Activated CD8-positive, alpha-beta memory T cell treated with anti-CD3 and anti-CD28 coated beads for 24 hours (primary cell): ENCODE measurements around the gene TLE7.

Experiments used
- DNase-seq: peaks from one replicate; pipeline ENCODE4 v3.0.0-alpha.2; 2020

TLE7 gene

DNA sequence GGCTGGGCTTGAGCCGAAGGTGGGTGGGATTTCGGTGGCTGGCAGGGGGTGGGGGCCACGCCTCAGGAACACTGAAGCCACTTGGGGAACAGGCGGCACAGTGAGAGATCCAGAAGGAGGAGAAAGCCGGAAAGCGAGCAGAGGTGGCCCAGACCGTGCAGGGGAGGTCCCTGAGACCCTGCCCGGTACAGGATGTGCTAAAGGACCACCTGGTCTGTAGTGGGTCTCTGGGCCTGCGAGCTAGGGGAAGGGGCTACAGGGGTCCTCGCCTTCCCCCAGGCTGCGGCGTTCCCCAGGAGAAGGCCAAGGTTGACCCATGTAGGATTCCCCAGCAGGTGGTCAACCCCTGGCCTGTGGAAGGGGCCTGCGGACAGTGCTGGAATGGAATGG, at the start of gene TLE7:
TSS of gene TLE7 (minus strand) at position 4 of the 390 bp plus-strand sequence. CDS start 8,730 bp downstream, outside the sequence.
- DNase-seq = no peak

DNA sequence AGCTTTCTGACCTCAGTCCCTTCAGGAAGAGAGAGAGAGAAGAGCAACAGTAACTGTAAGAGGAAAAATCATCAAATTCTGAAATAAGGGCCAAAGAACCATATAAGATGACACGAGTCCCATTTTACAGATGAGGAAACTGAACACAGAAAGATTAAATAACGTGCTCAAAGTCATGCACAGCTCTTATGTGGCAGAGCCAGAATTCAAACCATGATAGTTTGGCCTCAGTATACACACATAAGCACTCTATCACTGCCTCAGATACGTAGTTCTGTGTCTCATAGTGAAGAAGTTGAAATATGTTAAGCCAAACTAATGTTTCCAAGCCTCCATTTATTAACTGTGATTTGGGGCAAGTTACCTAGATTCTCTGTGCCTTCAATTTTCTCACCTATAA, 49.2 kb upstream of the TLE7 start:
- no peak for DNase-seq

DNA sequence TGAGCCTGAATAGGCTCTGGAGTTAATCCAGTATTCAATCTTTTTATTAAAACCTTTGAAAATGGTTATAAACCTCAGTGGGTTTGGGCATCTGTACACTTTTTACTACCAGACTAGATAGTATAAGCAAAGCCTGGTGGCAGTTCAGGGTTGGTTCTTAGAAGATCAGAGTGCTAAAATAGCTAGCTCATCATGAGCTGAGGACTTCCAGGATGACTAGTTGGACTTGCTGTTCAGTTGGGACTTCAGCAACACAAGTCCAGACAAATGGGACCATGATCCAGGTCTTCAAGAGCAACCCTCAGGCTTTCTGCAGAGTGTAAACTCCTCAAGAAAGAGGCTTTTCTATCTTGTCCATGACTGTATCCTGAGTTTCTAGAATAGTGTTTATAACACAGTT, 48.5 kb upstream of the TLE7 start:
- DNase-seq = no peak

DNA sequence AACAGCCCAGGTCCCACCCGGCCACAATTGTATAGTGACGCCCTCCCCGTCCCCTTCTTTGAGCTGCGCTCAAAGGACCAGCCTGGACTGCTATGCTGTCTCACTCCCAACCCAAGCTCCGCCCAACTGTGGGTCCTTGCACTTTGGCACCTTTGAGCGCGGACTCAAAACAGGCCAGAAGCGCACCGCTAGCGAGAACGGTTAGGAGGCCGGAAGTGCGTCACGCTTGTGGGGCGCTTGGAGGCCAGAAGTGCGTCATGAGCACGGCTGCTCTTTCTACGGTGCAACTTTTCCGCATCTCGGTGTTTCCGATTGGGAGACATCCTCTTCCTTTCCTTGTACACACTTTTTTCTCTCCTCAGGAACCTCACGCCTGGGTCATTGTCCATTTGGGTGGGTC, 47.3 kb upstream of the TLE7 start, which contains the start of gene ZNF19:
TSS of gene ZNF19 (minus strand) at position 203 of the 400 bp plus-strand sequence. CDS start 7,210 bp downstream, outside the sequence.
- DNase-seq = no peak

DNA sequence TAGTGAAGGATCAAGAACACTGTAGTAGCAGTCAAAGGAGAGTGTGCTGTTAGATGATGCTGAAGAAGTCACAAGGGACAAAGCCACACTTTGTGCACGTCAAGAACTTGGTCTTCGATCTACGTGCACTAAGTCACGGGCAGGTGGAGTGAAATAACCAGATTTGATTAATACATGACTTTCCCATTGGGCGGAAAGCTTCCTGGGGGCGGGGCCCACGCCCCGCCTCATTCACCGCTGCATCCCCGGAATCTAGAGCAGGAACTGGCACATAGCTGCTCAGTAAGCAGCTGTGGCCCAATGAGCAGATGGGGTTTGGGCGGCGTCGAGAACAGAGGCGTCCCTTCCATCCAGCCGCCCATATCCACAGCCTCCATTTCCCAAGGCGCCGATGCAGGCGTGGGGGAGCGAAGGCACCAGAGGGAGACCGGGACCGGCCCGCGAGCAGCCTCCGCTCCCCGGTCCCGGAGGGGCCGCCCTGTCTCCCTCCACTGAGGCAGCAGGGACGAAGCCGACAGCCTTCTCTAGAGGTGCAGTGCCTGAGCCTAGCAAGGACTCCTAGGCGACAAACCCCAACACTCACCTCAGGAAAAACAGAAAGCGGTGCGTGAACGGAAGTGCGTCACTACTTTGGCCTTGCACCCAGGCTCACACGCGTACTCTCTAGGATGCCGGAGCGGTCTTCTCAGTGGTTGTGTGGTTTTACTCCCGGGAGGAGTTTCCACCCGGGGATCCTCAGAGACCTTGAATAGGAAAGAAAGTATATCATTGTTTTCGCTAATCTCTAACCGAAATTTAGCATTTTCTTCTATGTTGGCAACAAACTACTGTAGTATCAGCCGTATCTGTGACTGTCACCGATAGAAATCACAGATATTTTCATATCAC, 42.4 kb upstream of the TLE7 start:
- DNase-seq = peak; percentile 87

DNA sequence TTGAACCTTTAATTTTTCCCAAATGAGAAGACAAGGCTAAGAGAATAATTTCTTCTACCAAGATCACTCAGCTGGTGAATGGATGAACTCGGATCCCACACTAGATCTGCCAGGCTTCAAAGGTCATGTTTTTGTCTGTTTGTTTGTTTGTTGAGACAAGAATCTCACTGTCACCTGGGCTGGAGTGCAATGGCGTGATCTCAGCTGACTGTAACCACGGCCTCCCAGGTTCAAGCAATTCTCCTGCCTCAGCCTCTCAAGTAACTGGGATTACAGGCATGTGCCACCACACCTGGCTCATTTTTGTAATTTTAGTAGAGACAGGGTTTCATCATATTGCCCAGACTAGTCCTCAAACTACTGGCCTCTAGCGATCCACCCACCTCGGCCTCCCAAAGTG, 40.7 kb upstream of the TLE7 start:
- DNase-seq = no peak

DNA sequence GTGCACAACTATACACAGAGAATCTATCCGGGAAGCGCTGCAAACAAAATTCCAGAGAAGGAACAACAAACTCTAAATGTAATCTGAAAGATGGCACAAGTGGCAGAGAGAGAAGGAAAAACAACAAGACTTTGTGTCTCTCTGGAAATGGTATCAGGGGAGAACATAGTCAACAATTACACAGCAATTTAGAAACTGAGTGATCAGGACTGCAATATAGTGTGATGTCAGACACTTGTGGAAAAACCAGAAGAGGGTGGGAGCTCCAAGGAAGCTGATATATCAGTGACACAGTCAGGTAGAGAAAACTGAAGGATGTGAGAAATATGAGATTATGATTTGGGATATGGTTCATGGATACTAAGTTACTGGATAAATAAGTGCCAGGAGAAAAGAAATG, 39.1 kb upstream of the TLE7 start:
- no peak for DNase-seq

DNA sequence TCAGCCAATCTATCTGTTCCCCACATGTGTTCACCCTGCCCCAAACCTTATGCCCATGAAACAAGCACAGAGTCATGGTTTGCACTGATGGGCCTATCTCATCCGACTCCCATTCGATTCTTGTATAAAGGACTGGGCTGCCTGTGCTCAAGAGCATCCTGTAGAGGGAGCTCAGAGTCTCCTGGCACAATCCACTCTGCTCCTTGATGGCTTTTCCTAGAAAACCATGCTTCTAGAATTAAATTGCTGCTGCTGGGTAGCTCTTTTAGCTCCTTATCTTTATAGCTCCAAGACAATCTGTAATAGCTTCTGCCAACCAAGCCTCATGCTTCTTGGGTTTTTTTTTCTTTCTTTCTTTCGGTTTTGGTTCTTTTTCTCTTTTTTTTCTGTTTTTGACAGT, 37.6 kb upstream of the TLE7 start:
- DNase-seq = no peak

DNA sequence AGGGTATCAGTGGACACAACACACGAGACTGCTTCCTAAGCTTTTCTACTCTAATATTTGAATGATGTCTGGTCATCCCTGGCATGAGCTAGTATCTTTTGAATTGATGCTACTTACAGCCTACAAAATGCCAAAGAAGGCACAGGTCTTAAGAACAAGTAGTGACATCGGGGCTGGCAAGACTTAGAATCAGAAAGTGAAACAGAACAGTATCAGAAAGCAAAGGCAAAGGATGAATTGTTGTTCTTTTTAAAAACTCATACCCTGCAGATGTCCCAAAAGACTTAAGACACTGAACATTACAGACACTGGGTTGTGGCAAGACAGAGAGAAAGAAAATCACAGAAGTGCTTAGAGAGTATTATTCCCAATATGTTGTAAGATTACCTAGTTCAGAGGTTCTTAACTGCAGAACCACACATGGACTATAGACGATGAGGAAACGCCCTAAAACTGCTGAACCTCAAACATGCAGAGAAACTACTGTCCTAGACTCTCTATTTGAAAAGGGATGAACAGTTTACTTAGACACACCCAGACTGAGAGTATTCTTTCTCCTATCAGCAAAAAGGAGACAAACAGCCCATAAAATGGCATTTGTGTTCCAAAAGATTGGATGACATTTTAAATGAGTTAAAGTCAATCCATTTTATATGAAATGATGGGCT, 34.7 kb upstream of the TLE7 start:
- DNase-seq = no peak

DNA sequence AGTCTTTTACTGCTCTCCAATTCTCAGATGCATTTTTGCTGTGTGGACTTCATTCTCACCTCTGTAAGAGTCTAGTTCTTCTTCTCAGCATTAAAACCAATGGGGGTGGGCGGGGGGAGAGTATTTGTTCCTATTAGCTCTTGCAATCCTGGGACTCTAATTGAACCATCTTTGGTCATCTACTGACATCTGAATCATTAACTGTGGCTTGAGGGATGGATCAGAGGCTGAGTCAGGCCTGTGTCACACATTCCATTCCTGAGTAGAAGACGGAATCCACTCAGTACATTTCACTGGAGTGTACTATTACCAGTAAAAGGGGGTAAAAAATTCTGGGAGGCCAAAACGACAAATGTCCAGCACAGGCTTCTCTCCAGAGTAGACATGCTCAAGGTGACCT, 33.0 kb upstream of the TLE7 start:
- no peak for DNase-seq

DNA sequence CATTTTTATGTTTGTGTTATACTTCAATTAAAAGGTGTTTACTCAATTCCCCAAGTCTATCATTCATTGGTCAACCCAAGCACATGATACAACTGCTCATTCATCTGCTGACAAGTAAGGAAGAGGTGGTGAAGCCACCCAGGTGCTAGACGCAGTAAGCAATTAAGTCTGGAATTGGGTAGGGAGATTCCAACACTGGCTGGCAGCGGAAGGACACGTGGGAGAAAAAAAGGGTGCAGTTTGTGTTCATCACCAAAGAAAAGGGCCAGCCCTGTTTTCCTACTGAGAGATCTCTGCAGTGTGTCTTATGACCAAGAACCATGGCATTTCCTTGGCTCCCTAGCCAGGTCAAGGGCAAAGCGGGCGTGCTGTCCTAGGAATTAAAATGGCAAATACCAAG, 32.0 kb upstream of the TLE7 start:
- no peak for DNase-seq

DNA sequence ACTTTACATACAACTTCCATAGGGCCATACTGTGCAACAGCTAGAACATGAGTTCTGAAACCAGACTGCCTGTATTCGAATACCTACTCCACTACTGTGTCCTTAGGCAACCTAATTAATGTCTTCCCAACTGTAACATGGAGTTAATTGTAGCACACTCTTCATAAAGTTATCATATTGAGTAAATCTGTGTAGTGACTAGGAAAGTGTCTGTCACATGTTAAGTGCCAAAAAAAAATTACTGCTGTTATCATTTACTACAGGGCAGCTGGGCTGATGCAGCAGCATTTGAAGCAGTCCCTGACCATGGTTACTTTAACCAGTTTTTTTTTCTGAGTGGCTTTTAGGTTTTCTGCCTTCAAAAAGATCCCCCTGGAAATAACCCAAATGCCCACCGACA, 31.1 kb upstream of the TLE7 start:
- no peak for DNase-seq

DNA sequence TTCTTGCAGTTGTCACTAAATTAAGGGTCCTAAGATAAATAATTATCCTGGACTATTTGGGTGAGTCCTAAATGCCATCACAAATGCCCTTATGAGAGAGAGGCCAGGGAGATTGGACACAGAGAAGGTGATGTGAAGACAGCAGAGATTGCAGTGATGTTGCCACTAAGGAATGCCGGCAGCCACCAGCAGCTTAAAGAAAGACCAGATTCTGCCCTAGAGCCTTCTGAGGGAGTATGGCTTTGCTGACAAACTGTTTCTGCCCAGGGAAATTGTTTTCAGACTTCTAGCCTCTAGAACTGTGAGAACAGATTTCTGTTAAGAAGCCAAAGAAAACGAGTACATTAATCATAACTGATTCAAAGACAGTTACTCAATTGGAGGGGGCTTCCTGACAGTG, 30.2 kb upstream of the TLE7 start:
- no peak for DNase-seq

DNA sequence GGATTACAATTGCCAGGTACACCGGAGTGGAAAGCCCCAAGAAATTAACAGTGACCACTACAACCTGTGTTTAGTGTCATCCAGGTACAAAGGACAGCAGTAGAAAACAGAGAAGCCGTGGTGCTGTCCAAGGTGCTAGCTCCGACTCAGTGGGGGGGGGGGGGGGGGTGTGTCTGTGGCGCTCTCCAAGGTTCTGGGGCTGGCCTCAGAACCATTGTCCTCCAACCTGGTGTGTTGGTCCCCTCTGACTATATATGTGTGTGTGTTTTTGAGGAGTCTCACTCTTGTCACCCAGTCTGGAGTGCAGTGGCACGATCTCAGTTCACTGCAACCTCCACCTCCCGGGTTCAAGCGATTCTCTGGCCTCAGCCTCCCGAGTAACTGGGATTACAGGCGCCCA, 26.0 kb upstream of the TLE7 start:
- DNase-seq = peak; percentile 62

DNA sequence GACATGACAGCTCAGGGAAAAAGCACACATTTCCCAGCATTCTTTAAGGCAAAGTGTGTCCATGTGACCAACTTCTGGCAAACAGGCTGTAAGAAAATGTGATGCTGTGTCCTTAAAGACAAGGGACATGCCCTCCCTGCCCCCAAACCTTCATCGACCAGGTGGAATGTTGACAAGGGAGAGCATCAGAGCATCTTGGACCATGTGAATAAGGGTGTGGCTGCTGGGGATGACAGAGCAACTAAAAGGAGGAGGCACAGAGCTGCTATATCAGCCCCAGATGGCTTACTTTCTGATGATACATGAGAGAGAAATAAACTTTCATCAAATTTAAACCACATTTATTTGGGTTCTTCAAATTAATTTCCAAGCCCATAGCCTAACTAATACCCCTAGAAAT, 22.4 kb upstream of the TLE7 start:
- DNase-seq = no peak

DNA sequence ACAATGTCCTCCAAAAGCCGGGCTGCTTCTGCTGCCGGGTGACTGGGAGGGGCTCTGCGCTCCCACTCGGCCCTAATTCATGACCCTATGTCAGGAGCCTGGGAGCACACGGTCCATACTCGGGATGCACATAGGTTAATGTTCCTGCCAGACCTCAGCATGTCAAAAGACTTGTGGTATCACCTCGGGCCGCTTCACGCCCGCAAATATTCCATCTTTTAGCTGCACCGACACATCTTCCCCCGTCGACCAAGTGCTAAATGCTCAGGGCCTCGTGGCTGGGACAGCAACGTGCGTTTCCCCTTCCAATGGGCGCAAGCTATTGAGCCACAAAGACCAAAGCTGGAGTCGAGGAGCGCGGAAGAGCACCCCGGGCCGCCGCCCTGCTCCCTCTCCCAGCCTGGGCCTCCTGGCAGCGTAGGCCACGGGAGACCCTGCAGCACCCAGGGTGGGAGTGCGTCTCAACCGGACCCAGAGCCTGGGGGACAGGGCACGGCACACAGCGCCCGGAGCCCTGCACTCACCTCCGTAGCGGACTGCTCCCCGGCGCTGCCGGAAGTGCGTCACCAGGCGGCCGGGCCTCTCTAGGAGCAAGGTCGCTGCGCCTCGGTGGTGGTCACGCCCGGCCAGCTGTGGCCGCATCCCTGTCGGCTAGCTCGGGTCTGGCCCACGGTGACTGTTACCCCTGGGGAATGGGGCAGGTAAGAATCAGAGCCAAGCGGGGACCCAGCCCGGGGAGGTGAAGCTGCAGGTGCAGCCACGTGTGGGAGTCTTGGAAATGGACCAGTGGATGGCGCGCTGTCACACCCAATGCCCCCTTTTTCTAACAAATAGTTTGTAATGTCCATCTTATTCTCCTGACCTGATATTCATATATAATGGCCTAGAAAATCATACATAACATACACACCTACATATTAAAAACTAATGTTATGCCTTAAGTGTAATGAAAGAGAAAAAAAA, 20.1 kb upstream of the TLE7 start, which contains the start of gene ZNF23:
TSS of gene ZNF23 (minus strand) at position 562 of the 963 bp plus-strand sequence. CDS start 5,451 bp downstream, outside the sequence.
- peak; percentile 93 for DNase-seq

DNA sequence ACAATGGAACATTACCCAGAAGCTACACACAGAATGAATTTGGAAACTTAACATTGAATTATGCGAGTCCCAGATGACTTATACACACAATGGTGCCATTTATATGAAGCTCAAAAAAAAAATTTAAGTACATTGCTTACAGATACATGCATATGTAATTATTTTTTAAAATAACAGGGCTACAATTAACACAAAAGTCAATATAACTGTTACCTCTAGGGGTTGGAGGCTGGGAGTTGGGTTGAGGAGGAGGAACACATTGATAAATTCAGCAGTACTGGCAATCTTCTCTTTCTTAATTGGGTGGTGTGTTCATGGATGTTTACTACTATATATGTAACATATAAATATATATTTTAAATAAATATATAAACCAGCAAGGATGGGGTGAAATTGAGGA, 19.1 kb upstream of the TLE7 start:
- no peak for DNase-seq

DNA sequence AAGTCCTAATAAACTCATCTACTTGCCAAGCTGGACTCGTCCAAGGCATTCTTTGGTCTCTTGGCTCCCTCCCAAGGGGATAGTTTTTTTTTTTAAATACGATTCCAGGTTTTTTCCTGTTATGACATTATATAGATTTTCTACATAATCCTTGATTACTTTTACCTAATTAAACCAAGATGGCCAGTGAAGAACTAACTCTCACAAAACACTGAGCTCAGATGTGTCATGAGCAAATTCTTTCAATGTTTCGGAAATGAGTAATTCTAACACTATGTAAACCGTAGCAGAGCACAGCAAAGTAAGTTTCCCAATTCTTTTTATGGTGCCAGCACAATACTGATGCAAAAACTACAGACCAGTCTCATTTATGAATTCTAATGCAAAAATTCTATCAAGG, 18.4 kb upstream of the TLE7 start:
- DNase-seq = no peak

DNA sequence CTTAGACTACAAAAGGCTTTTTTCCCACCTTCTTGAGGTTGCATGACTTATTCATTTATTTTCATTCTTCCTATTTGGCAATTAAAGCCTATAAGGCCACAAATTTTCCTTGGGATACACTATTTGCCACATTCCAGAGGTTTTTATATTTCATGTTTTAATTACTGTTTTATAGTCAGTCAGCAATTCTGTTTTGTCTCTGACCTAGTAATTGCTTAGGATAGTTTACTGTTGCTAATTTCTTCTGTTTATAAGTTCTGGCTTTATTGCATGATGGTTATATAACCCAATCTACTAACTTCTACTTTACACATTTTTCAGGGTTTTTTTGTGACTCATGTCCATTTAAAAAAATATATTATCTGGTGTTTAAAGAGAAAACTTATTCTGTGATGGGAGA, 17.7 kb upstream of the TLE7 start:
- DNase-seq = no peak

DNA sequence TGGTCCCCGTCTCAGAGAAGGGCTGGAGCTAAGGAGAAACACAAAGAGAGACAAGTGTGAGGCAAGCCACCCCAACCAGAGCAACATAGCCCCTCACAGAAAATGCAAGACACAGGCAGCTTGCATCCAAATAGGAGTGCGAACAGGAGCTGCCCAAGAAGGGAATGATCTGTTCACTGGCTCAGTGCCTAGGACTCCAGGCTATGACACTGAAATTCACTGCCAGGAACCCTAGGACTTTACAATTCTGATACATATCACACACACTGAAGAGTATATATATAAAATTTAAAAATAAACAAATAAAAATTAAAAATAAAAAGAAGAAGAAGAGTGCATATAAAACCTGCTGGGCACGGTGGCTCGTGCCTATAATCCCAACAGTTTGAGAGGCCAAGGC, 14.9 kb upstream of the TLE7 start:
- no peak for DNase-seq

DNA sequence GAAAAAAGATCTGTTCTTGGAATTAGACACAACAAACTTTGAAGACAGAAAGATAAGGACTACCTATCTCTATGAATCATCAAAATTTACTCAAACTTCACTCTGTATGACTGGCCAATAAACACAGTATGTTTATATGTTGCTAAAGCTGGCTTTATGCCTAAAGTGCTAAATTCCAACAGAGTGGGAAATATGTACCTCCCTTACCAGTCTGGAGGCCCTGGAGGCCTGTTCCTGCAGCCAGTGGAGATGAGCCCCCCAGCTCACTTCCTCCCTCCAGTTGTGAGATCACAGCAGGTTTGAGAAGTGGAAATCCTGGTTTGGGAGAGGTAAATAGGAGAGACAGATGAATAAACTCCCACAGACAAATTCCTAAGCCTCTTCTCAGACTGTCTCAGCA, 11.2 kb upstream of the TLE7 start:
- DNase-seq = no peak

DNA sequence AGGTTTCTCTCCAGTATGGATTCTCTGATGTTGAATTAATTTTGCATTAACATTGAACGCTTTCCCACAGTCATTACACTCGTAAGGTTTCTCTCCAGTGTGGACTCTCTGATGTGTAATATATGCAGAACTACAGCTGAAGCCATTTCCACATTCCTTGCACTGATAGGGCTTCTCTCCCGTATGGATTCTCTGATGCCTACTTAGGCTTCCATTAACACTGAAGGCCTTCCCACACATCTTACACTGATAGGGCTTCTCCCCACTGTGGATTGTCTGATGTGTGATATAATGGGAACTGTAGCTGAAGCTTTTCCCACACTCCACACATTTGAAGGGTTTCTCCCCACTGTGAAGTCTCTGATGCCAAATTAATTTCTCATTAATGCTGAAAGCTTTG, 7.2 kb upstream of the TLE7 start:
- DNase-seq = no peak

DNA sequence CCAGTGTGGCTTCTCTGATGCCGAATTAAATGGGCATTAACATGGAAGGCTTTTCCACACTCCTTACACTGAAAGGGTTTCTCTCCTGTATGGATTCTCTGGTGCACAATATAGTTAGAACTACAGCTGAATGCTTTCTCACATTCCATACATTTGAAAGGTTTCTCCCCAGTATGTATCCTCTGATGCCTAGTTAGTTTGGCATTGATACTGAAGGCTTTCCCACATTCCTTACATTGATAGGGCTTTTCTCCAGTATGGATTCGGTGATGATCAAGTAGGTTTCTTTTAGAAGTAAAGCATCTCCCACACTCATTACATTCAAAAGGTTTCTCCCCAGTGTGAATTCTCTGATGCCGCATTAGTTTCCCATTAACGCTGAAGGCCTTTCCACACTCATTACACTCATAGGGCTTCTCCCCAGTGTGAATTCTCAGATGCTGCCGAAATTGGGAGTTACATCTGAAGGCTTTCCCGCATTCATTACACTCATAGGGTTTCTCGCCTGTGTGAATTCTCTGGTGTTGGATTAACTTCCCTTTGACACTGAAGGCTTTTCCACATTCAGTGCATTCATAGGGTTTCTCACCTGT, 6.5 kb upstream of the TLE7 start:
- DNase-seq = no peak
